Endothelial cell of umbilical vein (primary cell): ENCODE data around the gene MYL3.

ENCODE experiments used
- EZH2 ChIP-seq: IDR thresholded peaks from 2 replicates; pipeline ENCODE4 v1.6.1; 2012; ENCODE audit warnings: borderline replicate concordance, low read depth, mild to moderate bottlenecking, moderate library complexity, low read length, inconsistent platforms; ENCODE audit not compliant: severe bottlenecking
- FOS ChIP-seq: IDR thresholded peaks from 2 replicates; pipeline ENCODE4 v1.6.1; 2011; ENCODE audit warnings: mild to moderate bottlenecking, low read length, moderate library complexity, borderline replicate concordance; ENCODE audit not compliant: insufficient read depth
- GATA2 ChIP-seq: IDR thresholded peaks from 2 replicates; pipeline ENCODE4 v1.7.0; 2011; ENCODE audit warnings: low read depth, mild to moderate bottlenecking, moderate library complexity, mixed read lengths, low read length; ENCODE audit not compliant: insufficient read length, insufficient read depth
- JUN ChIP-seq: IDR thresholded peaks from 2 replicates; pipeline ENCODE4 v1.6.1; 2011; ENCODE audit warnings: borderline replicate concordance, low read depth; ENCODE audit not compliant: insufficient read length, insufficient read depth
- MYC ChIP-seq: IDR thresholded peaks from one replicate; pipeline ENCODE4 v1.6.1; 2011; ENCODE audit warnings: mild to moderate bottlenecking, low read depth, low read length
- POLR2A ChIP-seq: IDR thresholded peaks from 2 replicates; pipeline ENCODE4 v1.6.1; 2012; ENCODE audit warnings: low read depth, mild to moderate bottlenecking, control low read depth, low read length
- POLR2AphosphoS5 ChIP-seq: IDR thresholded peaks from 2 replicates; pipeline ENCODE4 v1.6.1; 2012; ENCODE audit warnings: low read depth, mild to moderate bottlenecking, control low read depth, low read length, moderate library complexity; ENCODE audit not compliant: insufficient read depth
- TF ChIP-seq, protein P1 (sequence below), 2 donors: IDR thresholded peaks; 1 replicate in 1 of 2; 2 replicates in 1 of 2; pipeline ENCODE4 v1.5.1; 2011; ENCODE audit warnings: low read length in 2 of 2, mild to moderate bottlenecking in 2 of 2, moderate library complexity in 2 of 2, control low read depth in 1 of 2, inconsistent platforms in 1 of 2, low read depth in 1 of 2; ENCODE audit not compliant: insufficient read depth in 1 of 2; ENCODE audit errors: extremely low read depth in 1 of 2
- TF ChIP-seq, protein P2 (sequence below): IDR thresholded peaks from 2 replicates; pipeline ENCODE4 v1.6.1; 2011; ENCODE audit not compliant: insufficient read depth, insufficient read length

- TF ChIP-seq, protein P1, sequence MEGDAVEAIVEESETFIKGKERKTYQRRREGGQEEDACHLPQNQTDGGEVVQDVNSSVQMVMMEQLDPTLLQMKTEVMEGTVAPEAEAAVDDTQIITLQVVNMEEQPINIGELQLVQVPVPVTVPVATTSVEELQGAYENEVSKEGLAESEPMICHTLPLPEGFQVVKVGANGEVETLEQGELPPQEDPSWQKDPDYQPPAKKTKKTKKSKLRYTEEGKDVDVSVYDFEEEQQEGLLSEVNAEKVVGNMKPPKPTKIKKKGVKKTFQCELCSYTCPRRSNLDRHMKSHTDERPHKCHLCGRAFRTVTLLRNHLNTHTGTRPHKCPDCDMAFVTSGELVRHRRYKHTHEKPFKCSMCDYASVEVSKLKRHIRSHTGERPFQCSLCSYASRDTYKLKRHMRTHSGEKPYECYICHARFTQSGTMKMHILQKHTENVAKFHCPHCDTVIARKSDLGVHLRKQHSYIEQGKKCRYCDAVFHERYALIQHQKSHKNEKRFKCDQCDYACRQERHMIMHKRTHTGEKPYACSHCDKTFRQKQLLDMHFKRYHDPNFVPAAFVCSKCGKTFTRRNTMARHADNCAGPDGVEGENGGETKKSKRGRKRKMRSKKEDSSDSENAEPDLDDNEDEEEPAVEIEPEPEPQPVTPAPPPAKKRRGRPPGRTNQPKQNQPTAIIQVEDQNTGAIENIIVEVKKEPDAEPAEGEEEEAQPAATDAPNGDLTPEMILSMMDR (IDR thresholded peaks at IDR 0.05; ENCODE audit: extremely low read depth in 1 of 2, insufficient read depth in 1 of 2, low read depth in 1 of 2, low read length in 2 of 2), result no peak
- TF ChIP-seq POLR2AphosphoS5, result no peak
- no peak for TF ChIP-seq EZH2
- TF ChIP-seq POLR2A, result no peak
- TF ChIP-seq, protein P2, sequence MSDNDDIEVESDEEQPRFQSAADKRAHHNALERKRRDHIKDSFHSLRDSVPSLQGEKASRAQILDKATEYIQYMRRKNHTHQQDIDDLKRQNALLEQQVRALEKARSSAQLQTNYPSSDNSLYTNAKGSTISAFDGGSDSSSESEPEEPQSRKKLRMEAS, result no peak
- no peak for TF ChIP-seq FOS
- TF ChIP-seq MYC, result no peak
- TF ChIP-seq GATA2, result no peak
- TF ChIP-seq JUN, result no peak
Observed at GRCh38 chr3:46901061-46901460, 37.8 kb upstream of the MYL3 start.
